ENCODE measurements around the gene UGGT2. TPM values are rescaled to one million over a fixed set of nuclear protein-coding genes. Genes with fewer than 3 reads are reported as not detected.
"Not testable (repeated sequence)": the region's sequence is repeated elsewhere in the genome, so short reads cannot be mapped to it uniquely, and the experiment has no call there.

UGGT2 gene
- total RNA-seq, 2 experiments from 2014 or later = 0.16 TPM; not detected in 1

GRCh38 chr13:95957331-95957730 lies 95.9 kb downstream of the UGGT2 start:
- H3K27ac Mint-ChIP-seq = no peak overlapping the region
- no peak overlapping the region for H3K4me3 Mint-ChIP-seq
- H3K36me3 Mint-ChIP-seq = no peaks in the 10 kb centered on the region
- H3K27me3 Mint-ChIP-seq = no peaks in the 10 kb centered on the region
- no peaks in the 10 kb centered on the region for H3K4me1 Mint-ChIP-seq
- no peak for DNase-seq
- H3K9me3 Mint-ChIP-seq = peaks cover 11% of the 10 kb centered on the region

GRCh38 chr13:95956589-95957148 lies 96.5 kb downstream of the UGGT2 start:
- Mint-ChIP-seq H3K9me3 (peaks cover 8% of the 10 kb centered on the region), H3K27ac (no peak overlapping the region), H3K4me1 (no peaks in the 10 kb centered on the region), H3K27me3 (no peaks in the 10 kb centered on the region), H3K4me3 (no peak overlapping the region), H3K36me3 (no peaks in the 10 kb centered on the region)
- DNase-seq = no peak

- Mint-ChIP-seq H3K27me3 (no peaks in the 10 kb centered on the region), H3K4me3 (no peak overlapping the region), H3K4me1 (no peaks in the 10 kb centered on the region), H3K9me3 (peaks cover 10% of the 10 kb centered on the region), H3K27ac (no peak overlapping the region), H3K36me3 (no peaks in the 10 kb centered on the region)
- no peak for DNase-seq
Measured at GRCh38 chr13:95955719-95956118, 97.5 kb downstream of the UGGT2 start.

- DNase-seq = no peak
- Mint-ChIP-seq H3K4me3 (no peak overlapping the region), H3K9me3 (peaks cover 11% of the 10 kb centered on the region), H3K36me3 (no peaks in the 10 kb centered on the region), H3K27me3 (no peaks in the 10 kb centered on the region), H3K4me1 (no peaks in the 10 kb centered on the region), H3K27ac (no peak overlapping the region)
Measured at GRCh38 chr13:95955255-95955654, 97.9 kb downstream of the UGGT2 start.

DNA sequence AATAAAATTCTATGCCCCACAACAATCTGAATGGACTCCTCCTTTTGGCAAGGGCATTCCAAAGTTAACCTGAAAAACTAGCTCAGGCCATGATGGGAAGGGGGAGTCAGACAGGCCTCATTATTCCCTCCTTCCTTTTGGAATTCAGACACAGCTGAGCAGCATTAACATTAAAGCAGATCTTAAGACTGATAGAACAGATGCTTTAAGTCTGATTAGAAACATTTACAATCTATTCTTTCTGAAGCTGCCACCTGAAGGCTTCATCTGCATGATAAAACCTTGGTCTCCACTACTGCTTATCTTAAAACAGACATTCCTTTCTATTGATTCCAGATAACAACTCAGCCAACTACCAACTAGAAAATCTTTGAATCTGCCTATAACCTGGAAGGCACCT lies 98.9 kb downstream of the UGGT2 start:
- H3K27ac Mint-ChIP-seq = no peak overlapping the region
- no peaks in the 10 kb centered on the region for H3K36me3 Mint-ChIP-seq
- H3K4me1 Mint-ChIP-seq = no peaks in the 10 kb centered on the region
- peaks cover 7% of the 10 kb centered on the region for H3K9me3 Mint-ChIP-seq
- no peak overlapping the region for H3K4me3 Mint-ChIP-seq
- DNase-seq = no peak
- no peaks in the 10 kb centered on the region for H3K27me3 Mint-ChIP-seq

DNA sequence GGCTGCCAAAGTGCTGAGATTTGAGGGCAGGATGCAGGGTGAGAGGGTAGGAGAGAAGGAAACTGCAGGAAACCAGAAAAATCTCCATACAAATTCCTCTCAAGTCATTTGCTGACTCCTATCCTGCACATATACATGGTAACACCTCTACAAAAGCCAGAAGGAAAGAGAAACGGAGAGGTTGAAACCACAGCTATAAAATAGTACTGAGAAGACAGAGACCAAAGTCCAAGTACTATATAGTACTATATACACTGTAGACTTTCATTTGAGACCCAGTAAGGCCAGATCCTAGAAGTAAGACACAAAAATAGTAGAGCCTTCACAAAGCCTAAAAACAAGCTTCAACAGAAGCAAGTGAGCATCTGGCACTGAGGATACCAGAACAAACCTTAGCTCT lies 103.1 kb downstream of the UGGT2 start:
- DNase-seq = no peak
- Mint-ChIP-seq H3K27me3 (no peaks in the 10 kb centered on the region), H3K27ac (no peak overlapping the region), H3K4me1 (no peaks in the 10 kb centered on the region), H3K9me3 (peaks cover 4% of the 10 kb centered on the region), H3K36me3 (no peaks in the 10 kb centered on the region), H3K4me3 (no peak overlapping the region)

DNA sequence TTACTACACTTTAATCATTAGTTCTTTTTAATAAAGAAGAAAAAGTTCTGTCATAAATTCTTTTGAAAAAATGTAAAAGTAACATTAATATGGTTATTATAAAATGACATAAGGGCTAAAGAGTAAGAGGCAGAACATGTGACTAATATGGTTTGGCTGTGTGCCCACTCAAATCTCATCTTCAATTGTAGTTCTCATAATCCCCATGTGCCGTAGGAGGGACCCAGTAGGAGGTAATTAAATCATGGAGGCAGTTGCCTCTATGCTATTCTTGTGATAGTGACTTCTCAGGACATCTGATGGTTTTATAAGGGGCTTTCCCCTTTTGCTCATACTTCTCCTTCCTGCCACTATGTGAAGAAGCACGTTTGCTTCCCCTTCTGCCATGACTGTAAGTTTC lies 104.5 kb downstream of the UGGT2 start:
- Mint-ChIP-seq H3K27me3 (no peaks in the 10 kb centered on the region), H3K4me3 (no peak overlapping the region), H3K9me3 (peaks cover 4% of the 10 kb centered on the region), H3K36me3 (no peaks in the 10 kb centered on the region), H3K4me1 (no peaks in the 10 kb centered on the region), H3K27ac (no peak overlapping the region)
- no peak for DNase-seq

DNA sequence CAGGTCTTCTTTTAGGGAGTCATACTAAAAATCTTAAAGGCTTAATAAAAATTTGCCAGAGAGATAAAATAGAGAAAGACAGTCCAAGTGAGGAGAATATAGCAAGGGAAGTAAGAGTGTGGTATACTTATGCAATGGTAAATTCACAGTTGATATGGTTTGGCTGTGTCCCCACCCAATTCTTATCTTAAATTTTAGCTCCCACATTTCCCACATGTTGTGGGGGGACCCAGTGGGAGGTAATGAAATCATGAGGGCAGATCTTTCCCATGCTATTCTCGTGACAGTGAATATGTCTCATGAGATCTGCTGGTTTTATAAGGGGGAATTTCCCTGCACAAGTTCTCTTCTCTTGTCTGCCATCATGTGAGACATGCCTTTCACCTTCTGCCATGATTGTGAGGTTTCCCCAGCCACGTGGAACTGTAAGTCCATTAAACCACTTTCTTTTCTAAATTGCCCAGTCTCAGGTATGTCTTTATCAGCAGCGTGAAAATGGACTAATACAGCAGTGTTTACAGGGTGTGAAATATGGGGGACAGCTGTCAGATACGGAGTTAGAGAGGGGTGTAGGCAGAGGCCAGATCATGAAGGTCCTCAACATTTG lies 115.4 kb downstream of the UGGT2 start:
- no peaks in the 10 kb centered on the region for H3K4me1 Mint-ChIP-seq
- H3K36me3 Mint-ChIP-seq = no peaks in the 10 kb centered on the region
- H3K9me3 Mint-ChIP-seq = peaks cover 3% of the 10 kb centered on the region
- H3K27me3 Mint-ChIP-seq = no peaks in the 10 kb centered on the region
- no peak for DNase-seq
- no peak overlapping the region for H3K27ac Mint-ChIP-seq
- H3K4me3 Mint-ChIP-seq = no peak overlapping the region

GRCh38 chr13:95931300-95932025 lies 121.7 kb downstream of the UGGT2 start:
- H3K9me3 Mint-ChIP-seq = peaks cover 13% of the 10 kb centered on the region
- no peaks in the 10 kb centered on the region for H3K36me3 Mint-ChIP-seq
- H3K4me1 Mint-ChIP-seq = no peaks in the 10 kb centered on the region
- no peak overlapping the region for H3K27ac Mint-ChIP-seq
- H3K27me3 Mint-ChIP-seq = no peaks in the 10 kb centered on the region
- H3K4me3 Mint-ChIP-seq = no peak overlapping the region
- DNase-seq = no peak

GRCh38 chr13:95929430-95929829 lies 123.8 kb downstream of the UGGT2 start:
- H3K27ac Mint-ChIP-seq = no peak overlapping the region
- H3K27me3 Mint-ChIP-seq = no peaks in the 10 kb centered on the region
- peaks cover 10% of the 10 kb centered on the region for H3K9me3 Mint-ChIP-seq
- H3K4me3 Mint-ChIP-seq = no peak overlapping the region
- DNase-seq = no peak
- H3K4me1 Mint-ChIP-seq = no peaks in the 10 kb centered on the region
- no peaks in the 10 kb centered on the region for H3K36me3 Mint-ChIP-seq

- DNase-seq, H3K4me1 Mint-ChIP-seq, H3K9me3 Mint-ChIP-seq, H3K27ac Mint-ChIP-seq, H3K4me3 Mint-ChIP-seq, H3K27me3 Mint-ChIP-seq, H3K36me3 Mint-ChIP-seq: not testable (repeated sequence)
Measured at GRCh38 chr13:95928367-95928906, 124.8 kb downstream of the UGGT2 start.

GRCh38 chr13:95926231-95926630 lies 127.0 kb downstream of the UGGT2 start:
- Mint-ChIP-seq H3K27me3 (no peaks in the 10 kb centered on the region), H3K4me1 (no peaks in the 10 kb centered on the region), H3K4me3 (no peak overlapping the region), H3K27ac (no peak overlapping the region), H3K9me3 (peaks cover 10% of the 10 kb centered on the region), H3K36me3 (no peaks in the 10 kb centered on the region)
- DNase-seq = no peak

DNA sequence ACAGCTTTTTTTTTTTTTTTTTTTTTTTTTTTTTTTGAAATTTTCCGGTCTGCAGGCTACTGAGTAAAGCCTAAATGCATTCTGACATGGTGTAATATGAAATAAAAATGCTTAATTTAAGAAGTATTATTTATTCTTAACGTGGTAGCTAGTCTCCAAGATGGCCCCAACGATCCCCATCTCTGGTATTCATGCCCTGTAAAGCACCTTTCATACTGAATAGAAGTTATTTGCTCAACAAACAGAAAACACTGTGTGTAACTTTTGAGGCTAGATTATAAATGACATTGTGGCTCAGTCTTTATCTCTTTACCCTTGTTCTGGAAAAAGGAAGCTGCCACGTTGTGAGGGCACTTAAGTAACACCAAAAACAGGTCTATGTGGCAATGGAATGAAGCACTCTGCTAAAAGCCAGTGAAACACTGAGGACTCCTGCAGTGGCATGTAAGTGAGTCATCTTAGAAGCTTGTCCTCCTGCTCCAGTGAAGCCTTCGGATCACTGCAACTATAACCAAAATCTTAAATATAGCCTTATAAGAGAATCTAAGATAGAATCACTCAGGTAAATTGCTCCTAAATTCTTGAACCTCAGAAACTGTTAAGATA lies 128.7 kb downstream of the UGGT2 start:
- DNase-seq = no peak
- peaks cover 4% of the 10 kb centered on the region for H3K9me3 Mint-ChIP-seq
- no peaks in the 10 kb centered on the region for H3K36me3 Mint-ChIP-seq
- no peaks in the 10 kb centered on the region for H3K4me1 Mint-ChIP-seq
- H3K27me3 Mint-ChIP-seq = no peaks in the 10 kb centered on the region
- H3K27ac Mint-ChIP-seq = no peak overlapping the region
- no peak overlapping the region for H3K4me3 Mint-ChIP-seq

DNA sequence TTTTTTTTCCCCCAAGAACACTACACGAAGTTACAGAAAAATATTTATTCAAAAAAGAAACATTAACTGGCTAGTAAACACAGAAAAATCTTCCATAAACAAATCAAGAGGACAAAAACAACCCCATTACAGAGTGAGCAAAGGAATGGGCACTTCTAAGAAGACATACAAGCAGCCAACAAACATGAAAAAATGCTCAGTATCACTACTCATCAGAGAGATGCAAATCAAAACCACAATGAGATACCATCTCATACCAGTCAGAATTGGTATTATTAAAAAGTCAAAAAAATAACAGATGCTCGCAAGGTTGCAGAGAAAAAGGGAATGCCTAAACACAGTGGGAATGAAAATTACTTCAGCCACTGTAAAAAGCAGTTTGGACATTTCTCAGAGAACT lies 131.7 kb downstream of the UGGT2 start:
- Mint-ChIP-seq H3K9me3 (no peaks in the 10 kb centered on the region), H3K27me3 (no peaks in the 10 kb centered on the region), H3K27ac (no peak overlapping the region), H3K4me1 (no peaks in the 10 kb centered on the region), H3K36me3 (no peaks in the 10 kb centered on the region), H3K4me3 (no peak overlapping the region)
- no peak for DNase-seq

- no peak for DNase-seq
- no peak overlapping the region for H3K27ac Mint-ChIP-seq
Measured at GRCh38 chr13:95920485-95920884, 132.7 kb downstream of the UGGT2 start.

More at GRCh38 chr13:95920485-95920884, 132.7 kb downstream of the UGGT2 start:
- no peaks in the 10 kb centered on the region for H3K9me3 Mint-ChIP-seq
- H3K27me3 Mint-ChIP-seq = no peaks in the 10 kb centered on the region
- H3K36me3 Mint-ChIP-seq = no peaks in the 10 kb centered on the region
- no peak overlapping the region for H3K4me3 Mint-ChIP-seq
- no peaks in the 10 kb centered on the region for H3K4me1 Mint-ChIP-seq

Data from activated naive CD8-positive, alpha-beta T cell treated with anti-CD3 and anti-CD28 coated beads for 36 hours (primary cell).